NAMALWA (cell line): ENCODE measurements around the gene MACROD1.

ENCODE experiments used
- DNase-seq: peaks from one replicate; pipeline ENCODE4 v3.0.0-alpha.2; 2015; ENCODE audit warnings: low spot score

MACROD1 gene, protein sequence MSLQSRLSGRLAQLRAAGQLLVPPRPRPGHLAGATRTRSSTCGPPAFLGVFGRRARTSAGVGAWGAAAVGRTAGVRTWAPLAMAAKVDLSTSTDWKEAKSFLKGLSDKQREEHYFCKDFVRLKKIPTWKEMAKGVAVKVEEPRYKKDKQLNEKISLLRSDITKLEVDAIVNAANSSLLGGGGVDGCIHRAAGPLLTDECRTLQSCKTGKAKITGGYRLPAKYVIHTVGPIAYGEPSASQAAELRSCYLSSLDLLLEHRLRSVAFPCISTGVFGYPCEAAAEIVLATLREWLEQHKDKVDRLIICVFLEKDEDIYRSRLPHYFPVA

DNA sequence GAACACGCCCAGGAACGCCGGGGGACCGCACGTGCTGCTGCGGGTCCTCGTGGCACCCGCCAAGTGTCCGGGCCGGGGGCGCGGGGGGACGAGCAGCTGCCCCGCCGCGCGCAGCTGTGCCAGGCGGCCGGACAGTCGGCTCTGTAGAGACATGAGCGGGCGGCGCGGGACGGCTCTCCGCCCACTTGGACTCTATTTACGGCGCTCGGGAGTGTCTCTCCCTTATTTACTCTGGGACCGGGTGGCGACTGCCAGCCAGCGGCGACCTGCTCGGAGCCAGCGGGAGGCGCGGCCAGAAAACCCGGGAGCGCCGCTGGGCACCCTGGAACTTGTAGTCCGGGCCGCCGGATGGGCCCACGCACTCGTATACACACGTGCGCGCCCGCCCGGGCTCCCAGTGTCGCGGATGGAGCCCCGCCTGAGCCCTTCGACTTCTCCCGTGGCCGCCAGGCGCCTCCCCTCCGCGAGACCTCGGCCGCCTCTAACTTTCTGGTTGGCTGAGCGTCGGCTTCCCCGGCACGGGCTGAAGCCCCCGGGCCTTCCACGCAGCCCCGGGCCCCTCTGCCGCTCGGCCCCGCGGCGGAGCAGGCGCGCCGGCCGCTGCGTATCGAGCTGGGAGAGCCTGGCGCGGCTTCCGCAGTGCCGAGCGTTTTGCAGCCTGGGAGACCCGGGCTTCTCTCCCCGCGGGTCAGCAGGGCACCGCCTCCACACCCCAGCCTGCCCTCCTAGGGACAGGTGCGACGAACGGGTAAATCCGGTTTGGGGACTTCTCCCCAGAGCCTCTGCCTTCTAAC lies at the start of gene MACROD1:
MACROD1 (minus strand) TSS at position 272 of the 794 bp plus-strand sequence; CDS start at position 153, 119 bp downstream.
- peak; percentile 86 for DNase-seq

- no peak for DNase-seq
Observed at GRCh38 chr11:64211181-64211872, 45.4 kb upstream of the MACROD1 start.

GRCh38 chr11:64210301-64211020 lies 44.5 kb upstream of the MACROD1 start:
- DNase-seq: no peak

- DNase-seq: no peak
Observed at GRCh38 chr11:64209563-64209843, 43.6 kb upstream of the MACROD1 start.

GRCh38 chr11:64208796-64209562 lies 43.1 kb upstream of the MACROD1 start:
- no peak for DNase-seq

DNA sequence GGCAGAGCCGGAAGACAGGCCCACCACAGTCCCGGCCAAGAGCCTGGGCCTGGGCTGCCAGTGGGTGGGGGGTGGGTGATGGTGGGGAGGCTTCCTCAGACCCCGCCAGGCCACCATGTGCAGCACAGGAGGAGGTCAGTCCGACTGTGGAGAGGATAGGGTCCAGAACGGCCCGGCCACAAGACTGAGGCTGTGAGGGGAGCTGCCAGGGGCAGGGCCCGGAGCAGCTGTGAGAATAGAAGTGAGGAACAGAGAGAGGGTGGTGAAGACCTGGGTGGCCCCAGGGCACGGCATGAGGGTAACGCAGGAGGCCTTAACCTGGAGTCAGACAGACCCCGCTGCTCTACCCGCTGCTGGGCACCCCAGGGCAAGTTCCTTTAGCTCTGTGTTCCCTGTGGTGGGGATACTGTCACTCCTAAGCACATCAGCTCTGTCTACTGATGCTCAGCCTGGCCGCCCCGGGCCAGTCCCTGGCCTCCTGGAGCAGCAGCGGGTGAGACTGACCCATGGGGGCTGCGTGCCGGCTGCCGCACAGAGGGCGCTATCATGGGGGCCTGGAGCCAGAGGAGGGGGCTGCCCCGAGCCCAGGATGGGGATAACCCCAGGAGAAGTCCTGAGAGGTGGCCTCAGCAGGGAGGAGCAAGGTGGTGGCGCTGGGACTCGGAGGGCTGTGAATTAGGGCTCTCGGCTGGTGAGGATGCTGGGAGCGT lies 42.3 kb upstream of the MACROD1 start:
- no peak for DNase-seq

- peak; percentile 77 for DNase-seq
Observed at GRCh38 chr11:64207256-64208085, 41.6 kb upstream of the MACROD1 start.

DNA sequence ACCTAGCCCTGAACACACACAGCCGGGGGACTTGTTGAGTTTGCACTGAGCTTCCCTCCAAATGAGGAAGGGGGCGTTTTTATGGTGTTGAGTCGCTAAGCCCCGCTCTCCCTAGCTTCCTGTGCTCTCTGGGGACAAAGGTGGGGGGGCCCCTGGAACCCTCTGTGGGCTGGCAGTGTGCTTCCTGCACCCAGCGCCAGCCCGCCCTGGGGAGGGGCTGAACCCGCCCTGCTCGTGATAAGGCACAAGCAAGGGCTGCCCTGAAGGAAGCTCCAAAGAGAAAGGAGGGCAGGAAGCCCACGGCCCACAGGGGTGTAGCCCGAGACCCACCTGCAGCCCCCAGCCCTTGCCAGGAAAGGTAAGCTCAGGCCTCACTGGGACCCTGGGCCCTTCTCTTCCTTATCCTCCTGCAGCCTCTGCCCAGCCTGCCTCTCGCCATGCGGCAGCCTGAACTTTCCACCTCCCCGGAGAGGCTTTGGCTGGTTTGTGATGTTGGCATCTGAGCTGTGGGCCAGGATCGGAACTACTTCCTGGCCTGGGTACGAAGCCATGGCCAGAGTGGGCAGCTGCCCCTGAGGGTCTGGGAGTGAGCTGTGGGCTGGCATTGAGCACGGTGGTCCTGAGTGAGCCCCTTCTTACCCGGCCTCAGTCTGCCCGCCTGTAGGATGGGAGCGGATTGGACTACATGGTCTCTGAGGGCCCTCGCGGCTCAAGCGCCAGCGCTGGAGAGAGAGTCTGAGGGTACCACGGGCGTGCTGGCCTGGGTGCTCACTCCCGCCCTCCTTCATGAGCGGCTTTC lies 40.7 kb upstream of the MACROD1 start, which contains the start of gene FERMT3:
FERMT3 (plus strand) TSS at position 265 of the 799 bp plus-strand sequence. CDS start 644 bp downstream, outside the sequence.
- peak; percentile 71 for DNase-seq

DNA sequence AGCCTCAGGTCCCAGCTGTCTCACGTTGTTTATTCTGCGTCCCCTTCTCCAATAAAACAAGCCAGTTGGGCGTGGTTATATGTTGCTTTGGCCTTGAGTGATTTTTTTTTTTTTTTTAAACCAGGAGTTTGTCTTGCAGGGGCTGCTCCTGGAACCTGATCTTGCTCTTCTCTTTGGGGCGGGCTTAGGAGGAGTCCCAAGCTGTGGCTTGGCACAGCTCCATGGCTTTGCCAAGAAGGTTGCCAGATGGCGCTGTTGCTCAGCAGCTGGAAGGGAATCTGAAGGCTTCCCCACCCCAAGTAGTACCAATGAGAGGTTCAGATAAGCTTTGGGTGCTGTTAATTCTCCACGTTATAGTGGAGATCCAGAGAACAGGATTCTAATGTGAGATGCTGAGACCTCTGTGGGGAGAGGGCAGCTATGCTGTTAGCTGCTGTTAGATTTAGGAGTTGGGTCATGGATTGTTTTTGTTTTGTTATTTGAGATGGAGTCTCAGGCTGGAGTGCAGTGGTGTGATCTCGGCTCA lies 38.6 kb upstream of the MACROD1 start:
- peak; percentile 88 for DNase-seq

GRCh38 chr11:64204080-64204440 lies 38.1 kb upstream of the MACROD1 start:
- DNase-seq: no peak

DNA sequence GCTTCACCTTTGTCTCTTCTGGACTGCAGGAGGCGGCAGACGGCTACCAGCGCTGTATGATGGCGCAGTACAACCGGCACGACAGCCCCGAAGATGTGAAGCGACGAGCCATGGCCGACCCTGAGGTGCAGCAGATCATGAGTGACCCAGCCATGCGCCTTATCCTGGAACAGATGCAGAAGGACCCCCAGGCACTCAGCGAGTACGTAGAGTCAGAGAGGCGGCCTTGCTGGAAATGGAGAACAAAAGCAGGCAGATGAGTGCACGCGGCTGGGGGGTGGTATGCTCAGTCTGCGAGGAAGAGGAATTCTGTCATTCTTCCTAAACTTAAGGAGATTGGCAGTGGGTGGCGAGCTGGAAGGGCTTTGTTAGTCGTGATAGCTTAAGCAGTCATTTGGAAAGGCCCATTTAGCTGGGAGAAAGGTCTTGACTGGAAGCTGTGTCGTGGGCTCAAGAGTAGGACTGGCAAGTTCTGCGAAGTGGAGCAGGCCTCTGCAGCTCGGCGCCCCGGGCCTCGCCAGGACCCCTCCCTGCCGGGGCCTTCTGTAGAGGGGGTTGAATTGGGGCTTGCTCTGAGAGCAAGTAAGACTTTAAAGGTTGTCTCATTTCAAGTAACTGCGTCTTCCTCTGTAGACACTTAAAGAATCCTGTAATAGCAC lies 37.6 kb upstream of the MACROD1 start:
- DNase-seq: no peak

DNA sequence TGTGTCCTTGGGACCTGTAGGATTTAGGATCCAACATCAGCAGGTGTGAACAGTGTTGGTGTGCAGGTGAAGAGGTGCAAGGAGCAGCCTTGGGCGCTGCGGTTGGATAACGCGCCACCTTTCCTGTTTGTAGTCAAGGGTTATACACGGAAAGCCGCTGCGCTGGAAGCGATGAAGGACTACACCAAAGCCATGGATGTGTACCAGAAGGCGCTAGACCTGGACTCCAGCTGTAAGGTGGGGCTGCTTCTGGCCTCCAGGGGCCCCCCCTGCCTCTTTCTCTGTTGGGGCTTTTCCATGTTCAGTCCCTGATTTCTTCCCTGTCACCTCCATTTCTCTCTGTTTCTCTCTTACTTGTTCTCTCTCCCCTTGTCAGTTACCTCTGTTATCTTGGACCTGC lies 37.1 kb upstream of the MACROD1 start:
- DNase-seq: no peak

DNA sequence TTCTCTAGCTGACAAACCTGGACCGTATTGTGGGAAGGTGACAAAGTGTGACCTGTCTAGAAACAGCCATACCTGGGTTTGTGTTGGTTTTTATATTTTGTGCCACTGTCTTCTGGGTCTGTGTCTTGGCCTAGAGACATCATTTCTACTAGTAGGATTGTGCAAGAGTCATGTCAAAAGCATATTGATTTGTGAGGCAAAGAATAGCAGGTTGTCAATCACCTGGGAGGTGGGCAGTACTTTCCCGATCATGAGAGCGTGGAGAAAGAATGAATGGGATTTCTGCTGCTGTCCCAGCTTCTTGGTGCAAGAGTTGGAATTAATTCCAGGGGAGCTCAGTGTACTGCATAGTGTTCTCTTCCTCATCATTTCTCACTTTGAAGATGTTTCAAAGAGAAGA lies 35.6 kb upstream of the MACROD1 start:
- no peak for DNase-seq

- DNase-seq: no peak
Observed at GRCh38 chr11:64198511-64198910, 32.6 kb upstream of the MACROD1 start.

DNA sequence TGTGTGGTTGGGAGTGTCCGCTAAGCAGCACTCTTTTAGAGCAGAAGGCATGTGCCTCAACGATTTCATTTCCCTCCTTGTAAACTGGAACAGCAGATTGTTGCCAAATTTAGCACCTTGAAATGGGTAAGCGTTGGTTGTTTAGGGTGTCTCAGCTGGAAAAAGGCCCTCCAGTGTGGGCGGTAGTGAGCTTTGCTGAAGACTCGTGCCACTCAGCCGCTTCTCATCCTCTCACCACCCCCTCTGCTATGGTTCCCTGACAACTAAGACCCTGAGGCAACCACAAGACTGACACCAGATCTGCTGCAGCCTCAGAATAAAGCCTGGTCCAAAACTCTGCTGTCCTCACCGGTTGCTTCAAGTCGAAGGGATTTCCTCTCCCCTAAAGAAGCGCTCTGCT lies 30.7 kb upstream of the MACROD1 start:
- no peak for DNase-seq

GRCh38 chr11:64192434-64192833 lies 26.5 kb upstream of the MACROD1 start:
- no peak for DNase-seq

DNA sequence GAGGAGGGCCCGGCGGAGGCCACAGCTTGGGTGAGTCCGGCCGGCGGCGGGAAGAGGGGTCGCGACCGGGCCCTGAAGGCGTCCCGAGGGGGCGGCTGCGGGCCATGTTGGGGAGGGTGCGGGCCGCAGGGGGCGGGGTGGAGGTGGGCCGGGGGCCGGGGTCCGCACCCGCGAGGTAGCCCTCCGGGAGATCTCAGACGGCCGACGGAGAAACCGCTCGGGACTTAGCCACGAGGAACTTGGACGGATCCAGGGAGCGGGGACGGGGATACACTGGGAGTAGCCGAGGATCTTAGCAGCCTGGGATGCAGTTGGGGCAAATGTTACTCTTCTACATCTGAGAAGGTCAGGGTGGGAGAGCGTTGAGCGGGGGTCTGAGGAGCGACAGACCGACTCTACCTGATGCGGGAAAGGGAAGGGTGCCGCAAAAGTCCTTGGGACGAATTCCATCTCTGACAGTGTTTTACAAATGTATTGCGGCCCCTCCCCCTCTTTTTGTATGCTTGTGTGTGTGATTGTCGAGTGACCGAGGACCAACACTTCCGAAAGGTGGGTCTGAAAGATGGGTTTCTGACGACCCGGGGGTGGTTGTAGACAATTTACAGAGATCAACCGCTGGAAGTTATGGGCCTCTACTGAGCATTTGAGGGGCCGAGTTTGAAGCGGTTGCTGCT lies 20.7 kb upstream of the MACROD1 start:
- peak; percentile 37 for DNase-seq
